Hepatocyte (in vitro differentiated cells): ENCODE data around the gene MICALL2.

ENCODE experiments used
- CTCF ChIP-seq: fragments of 200-600 bp; sonication (generic); IDR thresholded peaks from 2 replicates; pipeline ENCODE4 v1.5.1; 2016; ENCODE audit warnings: antibody characterized with exemption, mild to moderate bottlenecking; ENCODE audit not compliant: poor library complexity
- EZH2 ChIP-seq: fragments of 200-600 bp; sonication (generic); IDR thresholded peaks from 2 replicates; pipeline ENCODE4 v1.6.1; 2016; ENCODE audit warnings: antibody characterized with exemption, mild to moderate bottlenecking, borderline replicate concordance
- EZH2phosphoT487 ChIP-seq: fragments of 200-600 bp; sonication (generic); IDR thresholded peaks from one replicate; pipeline ENCODE4 v1.6.1; 2018; ENCODE audit warnings: antibody characterized with exemption, mild to moderate bottlenecking, low read depth, moderate library complexity; ENCODE audit not compliant: unreplicated experiment, severe bottlenecking

DNA sequence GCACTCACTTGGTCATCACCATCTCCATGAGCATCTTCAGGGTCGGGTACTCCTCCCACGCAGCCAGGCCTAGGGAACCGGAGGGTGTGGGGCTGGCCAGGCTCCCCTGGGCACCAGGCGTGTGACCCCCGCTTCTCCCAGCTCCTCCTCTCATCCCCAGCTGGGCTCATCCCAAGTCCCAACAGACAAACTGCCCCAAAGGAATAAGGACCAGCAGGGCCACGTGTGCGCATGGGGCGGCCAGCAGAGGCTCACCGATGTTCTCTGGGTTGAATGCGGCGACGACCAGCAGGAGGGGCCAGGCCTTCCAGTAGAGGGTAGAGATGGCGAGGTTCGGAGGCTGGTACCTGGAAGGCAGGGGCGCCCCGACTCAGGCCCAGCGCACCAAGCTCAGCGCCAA is 30.1 kb upstream of the MICALL2 start:
- TF ChIP-seq CTCF, result no peak
- TF ChIP-seq EZH2, result no peak
- no peak for TF ChIP-seq EZH2phosphoT487
